ENCODE data around the gene RASGEF1C.

DNA sequence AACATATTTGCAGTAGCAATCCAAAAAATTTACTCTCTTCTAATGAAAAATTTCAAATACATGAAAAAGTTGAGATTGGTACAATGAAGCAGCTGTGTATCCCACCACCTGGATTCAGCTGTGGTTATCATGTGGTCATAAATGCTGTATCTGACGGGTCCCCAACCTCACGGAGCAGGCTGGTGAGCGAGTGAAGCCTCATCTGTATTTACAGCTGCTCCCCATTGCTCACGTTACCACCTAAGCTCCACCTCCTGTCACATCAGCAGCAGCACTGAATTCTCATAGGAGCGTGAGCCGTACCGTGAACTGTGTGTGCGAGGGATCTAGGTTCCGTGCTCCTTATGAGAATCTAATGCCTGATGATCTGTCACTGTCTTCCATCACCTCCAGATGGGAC, 130.7 kb downstream of the RASGEF1C start:
- TF ChIP-seq, protein P1, sequence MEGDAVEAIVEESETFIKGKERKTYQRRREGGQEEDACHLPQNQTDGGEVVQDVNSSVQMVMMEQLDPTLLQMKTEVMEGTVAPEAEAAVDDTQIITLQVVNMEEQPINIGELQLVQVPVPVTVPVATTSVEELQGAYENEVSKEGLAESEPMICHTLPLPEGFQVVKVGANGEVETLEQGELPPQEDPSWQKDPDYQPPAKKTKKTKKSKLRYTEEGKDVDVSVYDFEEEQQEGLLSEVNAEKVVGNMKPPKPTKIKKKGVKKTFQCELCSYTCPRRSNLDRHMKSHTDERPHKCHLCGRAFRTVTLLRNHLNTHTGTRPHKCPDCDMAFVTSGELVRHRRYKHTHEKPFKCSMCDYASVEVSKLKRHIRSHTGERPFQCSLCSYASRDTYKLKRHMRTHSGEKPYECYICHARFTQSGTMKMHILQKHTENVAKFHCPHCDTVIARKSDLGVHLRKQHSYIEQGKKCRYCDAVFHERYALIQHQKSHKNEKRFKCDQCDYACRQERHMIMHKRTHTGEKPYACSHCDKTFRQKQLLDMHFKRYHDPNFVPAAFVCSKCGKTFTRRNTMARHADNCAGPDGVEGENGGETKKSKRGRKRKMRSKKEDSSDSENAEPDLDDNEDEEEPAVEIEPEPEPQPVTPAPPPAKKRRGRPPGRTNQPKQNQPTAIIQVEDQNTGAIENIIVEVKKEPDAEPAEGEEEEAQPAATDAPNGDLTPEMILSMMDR (IDR thresholded peaks at IDR 0.05; ENCODE audit: insufficient read depth, low read length, poor library complexity, severe bottlenecking), result no peak
- no peak for TF ChIP-seq EZH2phosphoT487 (conservative IDR thresholded peaks at IDR 0.05; ENCODE audit: low read length)
